H1 (cell line): ENCODE results near the gene ANO2. TPM values are rescaled to one million over a fixed set of nuclear protein-coding genes. Genes with fewer than 3 reads are reported as not detected.

Source experiments
- CTCF ChIA-PET: fragments of 300-600 bp; sonication (Branson Sonifier 250); formaldehyde crosslinking; loops from one replicate; lab custom pipeline; 2021; ENCODE audit not compliant: partially characterized antibody; lab: Charles Lee
- POLR2A ChIA-PET: fragments of 300-600 bp; sonication (Branson Sonifier 250); formaldehyde crosslinking; loops from one replicate; lab custom pipeline; 2021; ENCODE audit warnings: inconsistent platforms; ENCODE audit not compliant: partially characterized antibody; lab: Charles Lee
- DNase-seq, 2 experiments: peaks; one replicate each; pipeline versions ENCODE4 v3.0.0 to v3.0.0-alpha.2; 2010 to 2022; ENCODE audit warnings: low spot score in 2 of 2, low read depth in 1 of 2, mixed read lengths in 1 of 2
- FAIRE-seq: peaks from 2 replicates; lab custom pipeline; 2011; peaks lifted over from hg19 to GRCh38; lab: Jason Lieb, UNC
- H2AFZ ChIP-seq: 2 replicates; pipeline ENCODE4 v1.8.1; 2012; ENCODE audit warnings: low read length, inconsistent platforms
- H2AK5ac ChIP-seq: 2 replicates; pipeline ENCODE4 v1.6.1; 2013; ENCODE audit warnings: low read depth, low read length
- H2BK120ac ChIP-seq: replicated peaks from 2 replicates; pipeline ENCODE3; 2013; ENCODE audit warnings: low read depth, low read length, inconsistent platforms
- H2BK12ac ChIP-seq: 2 replicates; pipeline ENCODE4 v1.6.1; 2013; ENCODE audit warnings: low read depth, low read length
- H2BK15ac ChIP-seq: 2 replicates; pipeline ENCODE4 v1.6.1; 2013; ENCODE audit warnings: low read length
- H2BK20ac ChIP-seq: 2 replicates; pipeline ENCODE4 v1.6.1; 2013; ENCODE audit warnings: low read length
- H2BK5ac ChIP-seq: 2 replicates; pipeline ENCODE4 v1.6.1; 2013; ENCODE audit warnings: low read depth, low read length
- H3K14ac ChIP-seq: 2 replicates; pipeline ENCODE4 v1.6.1; 2013; ENCODE audit warnings: inconsistent platforms; ENCODE audit not compliant: insufficient read length
- H3K18ac ChIP-seq: 2 replicates; pipeline ENCODE4 v1.6.1; 2013; ENCODE audit warnings: low read length; ENCODE audit errors: extremely low read depth
- H3K23ac ChIP-seq: 2 replicates; pipeline ENCODE4 v1.6.1; 2013; ENCODE audit warnings: inconsistent platforms; ENCODE audit not compliant: insufficient read length
- H3K23me2 ChIP-seq: 2 replicates; pipeline ENCODE4 v1.6.1; 2013; ENCODE audit warnings: low read depth, low read length
- H3K27ac ChIP-seq: 2 replicates; pipeline ENCODE4 v1.6.1; 2011; ENCODE audit warnings: low read depth, low read length, inconsistent platforms
- H3K27me3 ChIP-seq, 4 experiments: replicated peaks in 1 of 4; 1 replicate in 1 of 4; 2 replicates in 3 of 4; pipeline versions ENCODE4 v1.6.1 to v1.8.1; 2011 to 2013; ENCODE audit warnings: low read length in 3 of 4, mild to moderate bottlenecking in 3 of 4, inconsistent platforms in 2 of 4, mixed read lengths in 2 of 4, moderate library complexity in 1 of 4; ENCODE audit not compliant: control insufficient read depth in 3 of 4, insufficient read depth in 3 of 4; ENCODE audit errors: extremely low read depth in 1 of 4
- H3K36me3 ChIP-seq, 4 experiments: 2 replicates each; pipeline versions ENCODE4 v1.6.1 to v1.8.1; 2011 to 2013; ENCODE audit warnings: mild to moderate bottlenecking in 4 of 4, low read length in 3 of 4, moderate library complexity in 2 of 4, control low read depth in 1 of 4, inconsistent platforms in 1 of 4; ENCODE audit not compliant: insufficient read depth in 4 of 4, control insufficient read depth in 2 of 4
- H3K4ac ChIP-seq: replicated peaks from 2 replicates; pipeline ENCODE3; 2013; ENCODE audit warnings: low read length, low read depth, mixed read lengths, inconsistent platforms; ENCODE audit not compliant: insufficient read length
- H3K4me1 ChIP-seq, 4 experiments: replicated peaks in 1 of 4; 1 replicate in 1 of 4; 2 replicates in 3 of 4; pipeline versions ENCODE4 v1.6.1 to v1.8.1; 2011 to 2013; ENCODE audit warnings: low read length in 3 of 4, inconsistent platforms in 2 of 4, mixed read lengths in 1 of 4; ENCODE audit not compliant: insufficient read depth in 4 of 4, control insufficient read depth in 3 of 4
- H3K4me2 ChIP-seq, 2 experiments: 2 replicates each; pipeline versions ENCODE4 v1.6.1 to v1.8.1; 2011 to 2013; ENCODE audit warnings: low read depth in 2 of 2, low read length in 2 of 2, control low read depth in 1 of 2, inconsistent platforms in 1 of 2, mild to moderate bottlenecking in 1 of 2; ENCODE audit not compliant: insufficient read depth in 1 of 2
- H3K4me3 ChIP-seq, 4 experiments: fragments of 200-600, 300-600 bp in 1 of 4; sonication (generic), shearing (Covaris generic), sonication (Bioruptor Twin) in 1 of 4; 2 replicates each; pipeline versions ENCODE4 v1.5.1 to v1.8.1; 2011 to 2016; ENCODE audit warnings: low read length in 4 of 4, low read depth in 3 of 4, control low read depth in 2 of 4, inconsistent platforms in 2 of 4, mild to moderate bottlenecking in 2 of 4, mixed read lengths in 1 of 4, moderate library complexity in 1 of 4; ENCODE audit not compliant: insufficient read depth in 2 of 4; ENCODE audit errors: extremely low read depth in 1 of 4
- H3K56ac ChIP-seq: replicated peaks from 2 replicates; pipeline ENCODE3; 2013; ENCODE audit warnings: low read depth, mild to moderate bottlenecking, mixed read lengths, low read length, inconsistent platforms; ENCODE audit not compliant: insufficient read length
- H3K79me1 ChIP-seq: 2 replicates; pipeline ENCODE4 v1.6.1; 2013; ENCODE audit warnings: low read depth, low read length, control low read depth
- H3K79me2 ChIP-seq, 2 experiments: 2 replicates each; pipeline versions ENCODE4 v1.6.1 to v1.8.1; 2012 to 2013; ENCODE audit warnings: low read length in 2 of 2, mild to moderate bottlenecking in 2 of 2, inconsistent platforms in 1 of 2; ENCODE audit not compliant: insufficient read depth in 2 of 2, control insufficient read depth in 1 of 2
- H3K9ac ChIP-seq, 4 experiments: replicated peaks in 1 of 4; 1 replicate in 1 of 4; 2 replicates in 3 of 4; pipeline versions ENCODE4 v1.6.1 to v1.8.1; 2011 to 2013; ENCODE audit warnings: low read depth in 3 of 4, low read length in 3 of 4, control low read depth in 2 of 4, mild to moderate bottlenecking in 2 of 4, moderate library complexity in 2 of 4, inconsistent platforms in 1 of 4; ENCODE audit errors: extremely low read depth in 1 of 4
- H3K9me3 ChIP-seq, 2 experiments: 2 replicates each; pipeline versions ENCODE4 v1.6.1 to v1.8.1; 2012 to 2013; ENCODE audit warnings: mild to moderate bottlenecking in 2 of 2, moderate library complexity in 2 of 2, control low read depth in 1 of 2, inconsistent platforms in 1 of 2, low read depth in 1 of 2, low read length in 1 of 2, mixed read lengths in 1 of 2; ENCODE audit not compliant: insufficient read depth in 2 of 2
- H4K20me1 ChIP-seq, 2 experiments: replicated peaks in 1 of 2; 2 replicates each; pipeline versions ENCODE3 to v1.8.1; 2011 to 2013; ENCODE audit warnings: inconsistent platforms in 2 of 2, low read length in 2 of 2, mild to moderate bottlenecking in 1 of 2; ENCODE audit not compliant: insufficient read depth in 2 of 2, control insufficient read depth in 1 of 2
- H4K5ac ChIP-seq: 2 replicates; pipeline ENCODE4 v1.6.1; 2013; ENCODE audit warnings: low read length, low read depth, mixed read lengths, inconsistent platforms; ENCODE audit not compliant: insufficient read length
- H4K8ac ChIP-seq: 2 replicates; pipeline ENCODE4 v1.8.0; 2013; ENCODE audit warnings: mild to moderate bottlenecking, moderate library complexity, low read length, inconsistent platforms; ENCODE audit not compliant: insufficient read depth; ENCODE audit errors: extremely low read depth
- H4K91ac ChIP-seq: replicated peaks from 2 replicates; pipeline ENCODE3; 2013; ENCODE audit warnings: low read length, mixed read lengths, inconsistent platforms; ENCODE audit not compliant: insufficient read length
- ASH2L ChIP-seq: fragments of 200-600, 300-600 bp; sonication (generic); IDR thresholded peaks from one replicate; pipeline ENCODE4 v1.7.1; 2017; ENCODE audit warnings: low read length
- BACH1 ChIP-seq: IDR thresholded peaks from 2 replicates; pipeline ENCODE4 v1.6.1; 2012; ENCODE audit warnings: low read length, improper control_type of control experiment
- CHD2 ChIP-seq: IDR thresholded peaks from 2 replicates; pipeline ENCODE4 v1.6.1; 2012; ENCODE audit warnings: low read length, improper control_type of control experiment
- CREB1 ChIP-seq: IDR thresholded peaks from 2 replicates; pipeline ENCODE4 v1.6.1; 2012; ENCODE audit warnings: inconsistent platforms
- CTBP2 ChIP-seq: IDR thresholded peaks from 2 replicates; pipeline ENCODE4 v1.7.0; 2011; ENCODE audit warnings: borderline replicate concordance, mild to moderate bottlenecking, moderate library complexity, mixed read lengths, low read length; ENCODE audit not compliant: insufficient read depth, insufficient read length
- KDM5A ChIP-seq: fragments of 200-600 bp; IDR thresholded peaks from 2 replicates; pipeline ENCODE4 v1.7.1; 2012; ENCODE audit warnings: mild to moderate bottlenecking, low read length, inconsistent platforms, mixed read lengths
- PHF8 ChIP-seq: fragments of 200-600 bp; sonication (generic); conservative IDR thresholded peaks from 2 replicates; pipeline ENCODE4 v1.7.1; 2012; ENCODE audit warnings: low read depth, mild to moderate bottlenecking, inconsistent platforms, low read length, moderate library complexity
- RNF2 ChIP-seq: fragments of 200-900, 300-1000 bp; sonication (generic); IDR thresholded peaks from 2 replicates; pipeline ENCODE4 v1.7.1; 2016; ENCODE audit warnings: borderline replicate concordance, low read depth, mild to moderate bottlenecking, antibody characterized with exemption, low read length; ENCODE audit not compliant: poor library complexity, severe bottlenecking; ENCODE audit errors: missing control alignments
- SIRT6 ChIP-seq: IDR thresholded peaks from one replicate; pipeline ENCODE4 v1.7.1; 2012; ENCODE audit warnings: low read length, inconsistent platforms
- TCF12 ChIP-seq: IDR thresholded peaks from 2 replicates; pipeline ENCODE4 v1.6.1; 2011; ENCODE audit warnings: low read depth, mild to moderate bottlenecking, low read length
- WGBS, 2 experiments: shearing (Covaris generic) in 1 of 2; methylation state at CpG; one replicate each; pipeline versions ENCODE4 v1.1.6 to v1.1.7; 2013 to 2015; ENCODE audit warnings: low lambda C conversion rate in 2 of 2, mixed read lengths in 2 of 2, inconsistent platforms in 1 of 2, low coverage in 1 of 2, missing lambda C conversion rate in 1 of 2; ENCODE audit not compliant: insufficient replicate concordance in 2 of 2, insufficient coverage in 1 of 2, insufficient read length in 1 of 2; ENCODE audit errors: extremely low coverage in 1 of 2, missing lambda C conversion rate in 1 of 2; 5-methylcytosine and 5-hydroxymethylcytosine counted together
- polyA plus RNA-seq, 7 experiments: library from polyadenylated mRNA; depleted of rRNA in 3 of 7; stranded (reverse) in 5 of 7; unstranded in 2 of 7; fragments of >200 nt in 5 of 7; fragments of 200-250 nt in 2 of 7; gene quantifications; 1 replicate in 5 of 7; 2 replicates in 1 of 7; 4 replicates in 1 of 7; pipeline versions ENCODE4 v1.2.1 to v1.2.3, GENCODE V29; 2011 to 2013; ENCODE audit warnings: missing spikeins in 2 of 7, mixed read lengths in 2 of 7
- total RNA-seq: library from RNA; stranded (reverse); fragmentation: NEBNext Ultra II Directional; extraction: Animal tissue kit (Norgen Biotek cat#: 25700); gene quantifications from 2 replicates; pipeline ENCODE4 v1.2.1, GENCODE V29; 2021

ANO2 gene
- total and polyA plus RNA-seq, 2 of the 8 experiments (the other 6 are each of a cell fraction or from before 2014, with no cell fraction given) = 1.9 to 5.5 TPM

DNA sequence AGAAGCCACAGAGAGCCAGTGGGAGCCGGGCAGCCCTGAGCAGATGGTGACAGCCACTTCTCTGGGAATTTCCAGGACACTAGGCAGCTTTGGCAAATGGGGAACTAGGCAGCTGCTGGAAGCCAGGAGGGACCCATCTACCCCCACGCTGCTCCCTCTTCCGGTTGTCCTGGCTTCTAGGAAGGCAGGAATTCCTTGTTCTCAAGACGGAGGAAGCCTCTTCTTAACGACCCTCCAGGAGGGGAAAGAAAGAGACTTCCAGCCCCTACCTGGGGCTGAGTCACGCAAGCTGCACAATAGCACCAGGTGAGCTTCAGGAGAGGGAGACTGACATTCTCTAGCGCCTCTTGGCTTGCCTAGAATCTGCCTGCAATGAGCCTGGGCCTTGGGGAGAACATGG is 141.5 kb downstream of the ANO2 start:
- no peaks in the 10 kb centered on the region for H3K79me2 ChIP-seq
- FAIRE-seq = no peak

More for the DNA sequence above, 141.5 kb downstream of the ANO2 start:
- H3K9ac ChIP-seq = no peak overlapping the region
- TF ChIP-seq KDM5A (no peak), ASH2L (no peak), CREB1 (no peak), RNF2 (no peak), PHF8 (no peak), TCF12 (no peak), CTBP2 (no peak), CHD2 (no peak), SIRT6 (no peak), BACH1 (no peak)
- no peak overlapping the region for H3K4me3 ChIP-seq
- H4K8ac ChIP-seq = no peak overlapping the region
- no peaks in the 10 kb centered on the region for H4K20me1 ChIP-seq
- H3K18ac ChIP-seq = no peak overlapping the region
- no peak overlapping the region for H4K91ac ChIP-seq
- DNase-seq = no peak
- H3K14ac ChIP-seq = no peak overlapping the region
- CTCF ChIA-PET = interaction anchor here (0.7 to 2.0 kb wide), 5 partner anchors 13 to 96 kb away, joined by 3 to 5 read pairs (median 3); no protein-coding TSS in a partner anchor
- H3K4me2 ChIP-seq = no peak overlapping the region
- no peak overlapping the region for H3K27ac ChIP-seq
- H2AFZ ChIP-seq = no peak overlapping the region
- H2BK120ac ChIP-seq = no peak overlapping the region
- H2BK15ac ChIP-seq = no peak overlapping the region
- H4K5ac ChIP-seq = no peak overlapping the region
- H3K23ac ChIP-seq = no peak overlapping the region
- no peak overlapping the region for H2BK20ac ChIP-seq
- H3K4ac ChIP-seq = no peak overlapping the region
- H3K9me3 ChIP-seq = no peaks in the 10 kb centered on the region
- no peaks in the 10 kb centered on the region for H3K79me1 ChIP-seq
- no peaks in the 10 kb centered on the region for H3K36me3 ChIP-seq
- H2BK12ac ChIP-seq = no peak overlapping the region
- H3K4me1 ChIP-seq = no peaks in the 10 kb centered on the region; a peak in 1 of 7 replicates
- no peak overlapping the region for H2BK5ac ChIP-seq
- no peak overlapping the region for H2AK5ac ChIP-seq
- 89% methylated on average over 6 of the region's 7 CpGs; no CpG with 5 or more reads in 1 of the 2 experiments for WGBS, 2 experiments
- no peaks in the 10 kb centered on the region for H3K27me3 ChIP-seq
- H3K56ac ChIP-seq = no peak overlapping the region
- POLR2A ChIA-PET = no interaction called here
- H3K23me2 ChIP-seq = no peaks in the 10 kb centered on the region; the same call in none of the 2 replicates
